Measurements from ENCODE around the gene MIA2.

GRCh38 chr14:39398382-39398781 is 164.7 kb downstream of the MIA2 start:
- no peak for TF ChIP-seq CTCF (IDR thresholded peaks at IDR 0.05; ENCODE audit: low read depth, low read length, missing input control)
- no peak for TF ChIP-seq JUND (IDR thresholded peaks at IDR 0.05)

Measured in liver (tissue), 3 donors.